Measurements from ENCODE around the gene SRRM5.
"Not testable (repeated sequence)": the region's sequence is repeated elsewhere in the genome, so short reads cannot be mapped to it uniquely, and the experiment has no call there.

The SRRM5 gene, protein sequence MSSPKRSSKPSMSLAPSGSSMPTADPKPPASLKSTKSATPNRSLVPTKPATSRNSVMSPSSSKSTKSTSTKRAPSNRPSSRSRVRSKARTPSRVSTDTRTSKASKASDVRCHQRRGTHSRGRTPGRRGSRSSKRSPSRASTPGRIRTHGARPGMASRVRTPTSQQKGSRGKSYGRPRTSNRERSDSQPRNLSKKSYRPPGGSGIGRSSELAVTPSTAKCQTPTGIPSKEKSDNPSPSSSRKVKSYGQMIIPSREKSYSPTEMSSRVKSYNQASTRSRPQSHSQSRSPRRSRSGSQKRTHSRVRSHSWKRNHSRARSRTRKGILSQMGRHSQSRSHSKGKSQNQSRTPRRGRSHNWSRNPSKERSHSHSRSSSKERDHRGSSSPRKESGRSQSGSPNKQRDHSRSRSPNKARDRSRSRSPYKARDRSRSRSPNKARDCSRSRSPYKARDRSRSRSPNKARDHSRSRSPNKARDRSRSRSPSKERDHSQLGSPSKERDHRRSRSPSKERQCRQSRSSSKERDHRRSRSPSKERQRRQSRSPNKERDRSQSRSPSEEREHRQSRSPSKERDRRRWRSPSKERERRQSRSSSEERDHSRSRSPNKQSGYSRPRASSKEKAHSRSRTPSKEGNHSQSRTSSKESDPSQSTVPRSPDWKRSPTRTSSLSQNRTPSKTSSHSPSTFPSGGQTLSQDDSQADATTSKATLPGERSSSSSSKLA

DNA sequence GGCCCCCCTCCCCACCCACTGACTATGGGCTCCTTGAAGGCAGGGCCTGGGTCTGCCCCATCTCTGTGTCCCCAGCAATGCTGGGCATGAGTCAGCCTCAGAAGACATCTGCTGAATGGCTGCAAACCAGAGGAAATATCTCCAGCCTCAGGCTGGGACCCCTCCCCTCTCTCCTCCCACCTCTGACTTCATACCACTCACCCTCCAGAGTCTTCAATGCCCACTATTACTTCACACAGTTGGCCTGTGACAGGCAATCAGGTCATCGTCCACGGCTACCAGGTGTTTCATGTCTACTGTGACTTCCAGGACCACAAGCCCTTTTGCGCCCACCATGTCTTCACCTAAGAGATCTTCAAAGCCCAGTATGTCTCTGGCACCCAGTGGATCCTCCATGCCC is at the start of gene SRRM5:
Gene SRRM5 (plus strand): TSS at position 301 of the 400 bp plus-strand sequence. CDS start 34 bp downstream, at position 335.
- DNase-seq = no peak

DNA sequence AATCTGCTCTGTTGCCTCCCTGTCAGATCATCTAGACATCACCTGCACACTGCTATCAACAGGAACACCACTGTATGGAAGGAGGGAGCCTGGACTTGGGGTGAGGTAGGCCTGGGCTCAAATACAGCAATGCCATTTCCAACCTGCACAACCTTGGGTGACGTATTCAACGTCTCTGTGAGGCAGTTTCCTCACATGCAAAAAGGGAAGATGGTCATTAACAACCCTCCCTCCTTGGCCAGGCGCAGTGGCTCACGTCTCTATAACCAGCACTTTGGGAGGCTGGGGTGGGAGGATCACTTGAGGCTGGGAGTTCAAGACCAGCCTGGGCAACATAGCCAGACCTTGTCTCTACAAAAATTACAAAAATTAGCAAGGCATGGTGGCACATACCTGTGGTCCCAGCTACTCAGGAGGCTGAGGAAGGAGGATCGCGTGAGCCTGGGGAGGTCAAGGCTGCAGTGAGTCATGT is 49.6 kb upstream of the SRRM5 start:
- DNase-seq = no peak

DNA sequence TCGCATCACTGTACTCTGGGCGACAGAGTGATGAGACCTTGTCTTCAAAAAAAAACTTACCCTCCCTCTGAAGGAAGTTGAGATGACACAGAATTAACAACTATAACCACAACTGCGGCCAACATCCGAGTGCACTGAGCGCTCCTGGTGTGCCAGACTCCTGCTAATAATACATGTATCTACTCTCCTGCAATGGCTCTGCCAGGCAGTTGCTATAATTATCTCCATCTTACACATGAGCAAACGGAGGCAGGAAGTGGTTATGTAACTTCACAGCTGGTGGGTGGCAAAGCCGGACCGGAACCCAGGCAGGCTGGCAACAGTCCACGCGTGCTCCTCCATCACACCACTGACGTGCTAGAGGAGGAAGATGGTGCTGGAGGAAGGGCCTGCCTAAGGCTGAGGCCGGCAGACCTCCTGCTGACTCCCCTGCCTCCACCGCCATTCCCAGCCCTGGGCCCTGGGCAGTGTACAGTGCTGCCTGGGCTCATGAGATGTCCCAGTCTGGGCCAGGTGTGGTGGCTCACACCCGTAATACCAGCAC is 49.1 kb upstream of the SRRM5 start:
- DNase-seq = peak in 2 of 3 experiments; percentile 50 to 81

DNA sequence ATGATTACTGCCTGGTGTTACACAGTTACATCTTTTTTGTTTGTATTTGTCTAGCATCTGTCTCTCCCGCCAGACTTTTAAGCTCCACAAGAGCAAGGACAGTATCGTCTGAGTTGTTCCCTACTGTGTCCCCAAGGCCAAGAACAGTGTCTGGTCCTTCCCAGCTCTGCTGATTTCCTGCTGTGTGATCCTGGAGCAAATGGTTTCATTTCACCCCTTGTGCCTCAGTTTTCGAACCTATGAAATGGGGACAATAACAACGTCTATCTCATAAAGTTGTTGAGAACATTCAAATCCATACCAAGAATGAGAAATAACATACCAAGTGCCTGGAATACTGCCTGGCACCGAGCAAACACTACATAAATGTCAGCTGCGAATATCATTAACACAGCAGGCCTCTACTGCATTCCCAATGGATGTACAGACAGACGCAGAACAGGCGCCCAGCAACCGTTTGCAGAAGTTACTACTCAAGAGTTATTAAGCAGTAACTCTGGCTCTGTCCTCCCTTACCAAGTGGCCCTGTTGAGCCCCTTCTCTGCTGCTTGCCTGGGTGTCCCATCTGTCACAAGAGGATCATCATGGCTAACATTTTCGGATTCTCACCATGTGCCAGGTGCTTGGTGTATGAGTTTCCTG is 48.0 kb upstream of the SRRM5 start:
- DNase-seq = peak in 1 of 3 experiments; percentile 29

DNA sequence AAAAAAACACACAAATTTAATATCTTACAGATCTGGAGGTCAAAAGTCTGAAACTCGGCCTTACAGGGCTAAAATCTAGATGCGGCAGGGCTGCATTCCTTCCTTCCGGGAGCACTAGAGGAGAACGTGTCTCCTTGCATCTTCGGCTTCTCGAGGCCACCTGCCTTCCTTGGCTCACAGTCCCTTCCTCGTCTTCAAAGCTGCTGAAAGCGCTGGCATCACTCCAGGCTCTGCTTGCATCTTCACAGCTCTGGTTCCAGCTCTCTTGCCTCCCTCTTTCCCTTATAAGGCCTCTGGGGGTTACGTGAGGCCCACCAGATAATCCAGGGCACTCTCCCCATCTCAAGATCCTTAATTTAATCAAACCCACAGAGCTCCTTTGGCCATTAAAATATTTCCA is 47.1 kb upstream of the SRRM5 start:
- no peak for DNase-seq

DNA sequence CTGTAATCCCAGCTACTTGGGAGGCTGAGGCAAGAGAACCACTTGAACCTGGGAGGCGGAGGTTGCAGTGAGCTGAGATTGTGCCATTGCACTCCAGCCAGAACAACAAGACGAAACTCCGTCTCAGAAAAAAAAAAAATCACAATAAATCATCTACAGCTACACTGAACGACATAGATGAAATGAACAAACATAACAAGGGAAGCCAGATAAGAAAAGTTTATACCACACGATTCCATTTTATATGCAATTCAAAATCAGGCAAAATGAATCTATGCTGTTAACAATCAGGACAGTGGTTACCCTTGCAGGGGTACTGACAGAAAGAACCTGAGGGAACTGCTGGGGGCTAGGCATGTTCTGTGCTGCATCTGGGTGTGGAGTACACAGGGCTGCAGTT is 42.2 kb upstream of the SRRM5 start:
- DNase-seq = no peak

DNA sequence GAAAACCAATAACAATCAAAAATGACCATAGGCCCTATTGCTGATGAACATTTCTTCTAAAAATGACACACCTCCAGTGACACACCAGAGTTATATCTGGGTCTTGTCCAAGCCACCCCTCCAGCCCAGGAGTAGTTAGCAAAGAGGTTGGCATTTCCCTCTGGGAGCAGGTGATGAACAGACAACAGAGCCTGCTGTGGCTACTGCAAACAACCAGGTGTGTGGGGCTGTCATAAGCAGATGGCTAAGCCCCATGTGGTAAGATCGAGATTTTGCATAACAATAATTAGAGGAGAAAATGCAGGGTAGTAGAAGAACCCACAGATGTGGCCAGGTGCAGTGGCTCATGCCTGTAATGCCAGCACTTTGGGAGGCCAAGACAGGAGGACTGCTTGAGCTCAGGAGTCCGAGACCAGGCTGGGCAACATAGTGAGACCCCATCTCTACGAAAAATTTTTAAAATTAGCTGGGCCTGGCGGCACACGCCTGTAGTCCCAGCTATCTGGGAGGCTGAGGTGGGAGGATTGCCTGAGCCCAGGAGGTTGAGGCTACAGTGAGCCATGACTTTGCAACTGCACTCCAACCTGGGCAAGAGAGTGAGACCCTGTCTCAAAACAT is 41.6 kb upstream of the SRRM5 start:
- peak in 2 of 3 experiments; percentile 62 to 88 for DNase-seq

DNA sequence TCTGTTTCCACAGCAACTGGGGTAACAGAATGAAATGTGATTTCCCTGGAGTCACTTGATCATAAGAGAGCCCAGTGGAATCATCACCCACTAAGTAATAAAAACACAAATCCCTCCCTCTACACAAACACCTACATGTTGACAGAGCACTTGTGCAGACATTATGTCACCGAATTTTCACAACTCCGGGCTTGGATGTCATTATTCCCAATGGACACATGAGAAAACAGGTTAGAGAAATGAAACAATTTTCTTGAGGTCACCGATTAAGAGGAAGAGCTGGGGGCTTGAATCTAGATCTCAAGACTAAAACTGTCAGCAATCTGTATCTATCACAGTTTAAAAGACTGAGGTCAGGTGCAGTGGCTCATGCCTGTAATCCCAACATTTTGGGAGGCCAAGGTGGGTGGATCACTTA is 39.7 kb upstream of the SRRM5 start:
- peak in 2 of 3 experiments; percentile 56 to 86 for DNase-seq

DNA sequence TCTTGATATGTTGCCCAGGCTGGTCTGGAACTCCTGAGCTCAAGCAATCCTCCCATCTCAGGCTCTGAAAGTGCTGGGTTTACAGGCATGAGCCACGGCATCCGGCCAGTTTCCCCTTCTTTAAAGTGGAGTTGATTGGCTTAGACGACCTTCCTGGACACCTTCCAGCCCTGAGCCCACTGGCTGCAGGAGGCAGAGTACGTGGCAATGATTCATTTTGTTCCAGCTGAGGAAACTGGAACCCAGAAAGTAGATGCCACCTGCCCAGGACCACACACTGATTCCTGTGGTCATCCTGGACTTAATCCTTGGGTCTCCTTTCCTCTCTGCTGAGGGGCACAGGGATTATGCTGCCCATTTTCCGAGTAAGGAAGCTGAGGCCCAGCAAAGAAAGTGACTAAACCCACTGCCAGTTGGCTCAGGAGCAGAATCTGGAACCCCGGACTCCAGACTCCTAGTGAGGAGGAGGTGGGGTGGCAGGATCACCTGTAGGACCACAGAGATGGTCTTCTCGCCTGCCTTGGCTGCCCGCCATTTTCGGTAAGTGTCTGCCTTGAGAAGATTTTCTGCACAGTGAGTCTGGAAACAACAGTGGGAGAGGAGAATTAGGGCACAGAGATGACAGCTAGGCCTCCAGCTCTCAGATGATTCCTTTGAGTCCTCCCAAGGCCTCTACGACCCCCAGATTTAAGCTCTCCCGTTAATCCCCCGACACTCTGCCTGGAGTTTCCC is 37.3 kb upstream of the SRRM5 start:
- DNase-seq = peak in 1 of 3 experiments; percentile 49

DNA sequence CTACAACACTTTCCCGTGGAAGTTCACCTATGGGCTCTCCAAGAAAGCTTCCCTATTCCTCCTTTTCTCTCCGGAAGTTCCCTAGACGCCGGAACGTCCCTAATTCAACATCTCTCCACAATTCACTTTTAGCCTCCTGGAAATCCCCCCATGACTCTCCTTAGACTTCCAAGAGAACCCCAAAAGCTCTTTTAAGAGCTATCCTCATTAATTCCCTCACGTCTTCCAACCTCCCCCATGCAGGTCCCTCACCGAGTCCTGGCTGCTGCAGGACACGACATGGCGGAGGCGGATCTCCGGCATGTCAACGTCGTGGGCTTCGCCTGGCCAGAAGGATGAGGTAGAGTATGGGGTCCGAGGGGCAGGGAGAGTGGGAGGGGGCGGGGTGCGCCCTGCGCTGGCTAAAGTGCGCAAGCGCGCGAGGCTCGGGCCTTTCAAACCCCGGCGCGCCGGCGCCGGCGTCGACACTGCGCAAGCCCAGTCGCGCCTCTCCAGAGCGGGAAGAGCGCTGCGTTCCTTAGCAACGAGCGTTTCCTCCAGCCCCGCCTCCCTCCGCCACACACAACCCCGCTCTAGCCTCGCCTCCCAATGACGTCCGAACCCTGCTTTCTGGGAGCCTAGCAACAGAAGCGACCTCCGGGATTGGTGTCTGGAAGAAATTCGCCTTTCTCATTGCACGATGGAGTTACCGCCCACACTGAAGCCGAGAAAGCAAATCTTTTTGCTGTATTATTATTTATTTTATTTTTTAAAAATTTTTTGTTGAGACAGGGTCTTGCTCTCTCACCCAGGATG is 36.5 kb upstream of the SRRM5 start, which contains the start of the genes PINLYP and XRCC1:
Gene PINLYP (plus strand): TSS at position 646 of the 795 bp plus-strand sequence. CDS start 1,391 bp downstream, outside the sequence.
Gene XRCC1 (minus strand): TSS at position 372 of the 795 bp plus-strand sequence. CDS start 69 bp downstream, at position 303.
- peak; percentile 96 to 99 (median 99) for DNase-seq

DNA sequence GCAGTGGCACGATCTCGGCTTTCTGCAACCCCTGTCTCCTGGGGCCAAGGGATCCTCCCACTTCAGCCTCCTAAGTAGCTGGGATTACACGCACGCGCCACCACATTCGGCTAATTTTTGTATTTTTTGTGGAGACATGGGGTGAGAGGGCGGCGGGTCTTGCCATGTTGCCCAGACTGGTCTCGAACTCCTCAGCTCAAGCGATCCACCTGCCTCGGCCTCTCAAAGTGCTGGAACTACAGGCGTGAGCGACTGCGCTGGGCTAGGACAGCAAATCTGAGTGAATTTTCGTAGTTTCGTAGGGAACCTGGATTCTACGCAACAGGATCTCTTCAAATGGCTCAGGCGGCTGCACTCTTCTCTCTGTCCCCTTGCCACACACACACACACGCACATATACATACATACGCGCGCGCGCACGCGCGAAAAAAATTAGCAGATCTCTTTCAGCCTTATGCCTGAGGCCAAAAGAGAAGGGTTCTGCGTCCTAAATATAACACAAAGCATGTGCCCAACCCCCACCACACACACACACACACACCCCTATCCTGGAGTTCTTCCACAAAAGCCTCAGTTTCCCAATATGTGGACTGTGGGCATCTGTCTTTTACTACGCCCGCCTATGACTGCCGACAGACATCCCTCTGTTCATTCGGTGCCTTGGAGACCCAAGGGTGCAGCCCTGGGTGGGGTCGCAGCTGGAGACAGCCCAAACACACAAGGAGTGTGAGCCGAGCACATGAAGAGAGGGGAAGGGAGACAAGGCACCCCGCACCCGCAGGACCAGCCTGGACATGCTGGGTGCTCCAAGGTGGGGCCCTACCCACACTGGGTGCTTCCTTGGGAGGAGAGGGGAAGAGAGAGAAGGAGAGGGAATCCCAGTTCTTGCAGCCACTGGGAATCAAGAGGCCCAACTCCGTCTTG is 35.7 kb upstream of the SRRM5 start:
- DNase-seq = peak; percentile 39 to 74 (median 68)

DNA sequence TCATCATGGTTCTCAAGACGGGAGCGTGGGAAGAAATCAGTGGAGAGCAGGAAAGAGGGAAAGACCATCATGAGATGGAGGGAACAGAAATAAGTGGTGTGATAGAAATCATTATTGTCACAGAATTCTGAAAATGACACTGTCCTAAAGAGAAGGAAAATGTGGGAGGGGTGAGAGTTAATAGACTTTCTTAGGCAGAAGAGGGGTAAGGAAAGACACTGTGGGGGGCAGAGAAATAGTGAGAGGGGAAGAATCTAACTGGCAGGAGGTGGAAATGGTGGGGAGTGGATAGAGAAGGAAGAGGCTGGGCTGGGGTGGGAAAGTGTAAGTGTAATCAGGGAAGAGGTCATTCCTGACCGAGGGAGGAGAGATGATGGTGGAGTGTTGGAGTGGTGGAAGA is 33.1 kb upstream of the SRRM5 start:
- no peak for DNase-seq

DNA sequence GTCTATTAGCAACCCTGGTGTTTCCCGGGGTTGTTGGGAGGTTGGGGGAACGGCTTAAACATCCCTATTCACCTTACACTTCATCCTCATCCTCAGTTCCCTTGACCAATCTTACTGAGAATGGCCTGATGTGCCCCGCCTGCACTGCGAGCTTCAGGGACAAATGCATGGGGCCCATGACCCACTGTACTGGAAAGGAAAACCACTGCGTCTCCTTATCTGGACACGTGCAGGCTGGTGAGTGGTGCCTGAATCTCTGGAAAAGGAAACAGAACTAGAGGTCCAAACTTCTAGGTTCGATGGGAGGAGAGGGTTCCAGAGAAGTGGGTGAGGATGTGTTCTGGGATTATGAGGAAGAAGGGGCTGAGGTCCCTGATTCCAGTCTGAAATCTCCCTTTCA is 30.4 kb upstream of the SRRM5 start:
- no peak for DNase-seq

DNA sequence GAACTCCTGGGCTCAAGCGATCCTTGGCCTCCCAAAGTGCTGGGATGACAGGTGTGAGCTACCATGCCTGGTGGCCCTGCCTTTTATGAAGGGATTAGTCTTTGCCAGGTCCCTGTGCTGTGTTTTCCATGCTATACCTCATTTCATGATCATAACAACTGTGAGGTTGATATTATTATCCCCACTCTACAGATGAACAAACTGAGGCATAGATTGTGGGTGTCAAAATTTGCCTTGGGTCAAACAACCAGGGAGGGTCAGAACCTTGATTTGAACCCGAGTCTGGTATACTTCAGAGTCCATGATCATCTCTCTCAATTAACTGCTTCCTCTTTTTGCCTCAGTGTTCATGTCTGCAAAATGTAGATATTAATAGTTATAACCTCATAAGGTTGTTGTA is 29.4 kb upstream of the SRRM5 start:
- DNase-seq = no peak

DNA sequence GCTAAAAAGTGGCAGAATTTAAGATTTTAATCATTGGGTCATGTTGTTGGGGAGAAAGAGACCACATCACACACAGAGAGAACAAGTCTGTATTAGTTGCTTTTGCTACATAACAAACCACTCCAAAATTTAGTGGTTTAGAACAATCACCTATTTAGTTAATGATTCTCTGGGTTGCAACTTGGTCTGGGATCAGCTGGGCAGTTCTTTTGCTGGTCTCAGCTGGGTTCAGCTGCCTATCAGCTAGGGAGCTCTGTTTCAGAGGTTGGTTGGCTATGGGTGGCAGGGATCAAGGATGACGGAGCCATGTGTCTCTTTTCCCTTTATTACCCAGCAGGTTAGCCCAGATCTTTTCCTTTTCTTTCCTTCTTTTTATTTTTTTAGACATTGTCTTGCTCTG is 27.4 kb upstream of the SRRM5 start:
- DNase-seq = no peak

DNA sequence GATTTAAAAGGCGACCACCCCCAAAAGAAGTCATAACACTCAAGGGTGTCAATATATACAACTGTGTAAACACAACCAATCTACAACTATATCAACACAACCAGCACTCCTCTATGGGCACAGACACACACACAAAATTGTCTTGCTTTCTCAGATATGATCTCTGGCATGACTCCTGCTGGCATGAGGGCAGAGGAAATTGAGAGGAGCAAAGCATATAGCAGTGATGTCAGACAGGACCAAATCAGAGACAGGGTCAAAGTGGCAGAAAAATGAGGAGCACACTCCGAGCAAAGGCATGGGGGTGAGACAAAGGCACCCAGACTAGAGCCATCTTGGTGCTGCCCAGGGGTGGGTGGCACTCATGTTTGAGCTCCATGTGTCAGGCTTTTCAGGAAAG is 25.5 kb upstream of the SRRM5 start:
- no peak for DNase-seq

DNA sequence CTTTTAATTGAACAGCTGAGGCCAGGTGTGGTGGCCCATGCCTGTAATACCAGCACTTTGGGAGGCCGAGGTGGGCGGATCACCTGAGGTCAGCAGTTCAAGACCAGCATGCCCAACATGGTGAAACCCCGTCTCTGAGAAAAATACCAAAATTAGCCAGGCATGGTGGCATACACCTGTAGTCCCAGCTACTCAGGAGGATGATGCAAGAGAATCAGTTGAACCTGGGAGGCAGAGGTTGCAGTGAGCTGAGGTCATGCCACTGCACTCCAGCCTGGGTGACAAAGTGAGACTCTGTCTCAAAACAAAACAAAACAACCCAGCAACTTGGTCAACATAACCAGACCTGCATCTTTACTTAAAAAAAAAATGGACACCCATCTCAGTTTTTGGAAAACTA is 24.9 kb upstream of the SRRM5 start:
- not testable (repeated sequence) for DNase-seq

DNA sequence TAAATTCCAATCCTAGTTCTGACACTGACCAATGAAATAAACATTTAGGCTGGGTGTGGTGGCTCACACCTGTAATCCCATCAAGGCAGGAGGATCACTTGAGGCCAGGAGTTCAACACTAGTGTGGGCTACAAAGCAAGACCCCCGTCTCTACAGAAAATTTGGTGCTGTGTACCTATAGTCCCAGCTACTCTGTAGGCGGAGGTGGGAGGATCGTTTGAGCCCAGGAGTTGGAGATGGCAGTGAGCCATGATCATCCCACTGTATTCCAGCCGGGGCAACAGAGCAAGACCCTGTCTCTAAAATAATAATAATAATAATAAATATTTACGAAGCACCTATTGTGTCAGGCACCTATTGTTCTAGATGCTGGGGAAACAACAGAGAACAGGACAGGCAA is 22.6 kb upstream of the SRRM5 start:
- DNase-seq = no peak

DNA sequence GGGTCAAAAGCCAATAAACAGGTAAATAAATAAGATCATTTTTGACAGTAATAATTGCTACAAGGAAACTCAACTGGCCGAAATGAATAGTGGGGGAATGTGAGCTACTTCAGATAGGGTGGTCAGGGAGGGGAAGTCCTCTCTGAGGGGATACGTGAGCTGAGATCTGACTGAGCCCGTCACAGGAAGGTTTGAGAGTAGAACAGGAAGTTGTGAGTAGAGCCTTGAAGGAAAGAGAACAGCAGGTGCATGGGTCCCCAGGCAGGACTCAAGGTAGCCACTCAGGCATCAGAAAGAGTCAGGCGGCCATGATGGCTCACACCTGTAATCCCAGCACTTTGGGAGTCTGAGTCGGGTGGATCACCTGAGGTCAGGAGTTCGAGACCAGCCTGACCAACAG is 22.2 kb upstream of the SRRM5 start:
- no peak for DNase-seq

Measured in NCI-H1417 (cell line).